NCI-H1930 (cell line): ENCODE measurements around the gene RIMBP2.

Experiments
- DNase-seq, 2 experiments: peaks; one replicate each; lab custom pipeline; 2025; lab: John Stamatoyannopoulos, UW

The RIMBP2 gene

GRCh38 chr12:130366159-130366558 lies 349.9 kb downstream of the RIMBP2 start:
- DNase-seq = no peak

GRCh38 chr12:130364578-130364977 lies 351.5 kb downstream of the RIMBP2 start:
- no peak for DNase-seq

- no peak for DNase-seq
These were observed 354.0 kb downstream of the RIMBP2 start for GRCh38 chr12:130362060-130362459.

GRCh38 chr12:130357729-130358330 lies 358.3 kb downstream of the RIMBP2 start:
- no peak for DNase-seq

GRCh38 chr12:130357241-130357640 lies 358.9 kb downstream of the RIMBP2 start:
- no peak for DNase-seq

- DNase-seq = no peak
These were observed 359.9 kb downstream of the RIMBP2 start for GRCh38 chr12:130356222-130356621.

- DNase-seq = no peak
These were observed 361.7 kb downstream of the RIMBP2 start for GRCh38 chr12:130354407-130354806.

GRCh38 chr12:130353081-130353480 lies 363.0 kb downstream of the RIMBP2 start:
- DNase-seq = no peak

- DNase-seq = no peak
These were observed 364.8 kb downstream of the RIMBP2 start for GRCh38 chr12:130351326-130351725.

GRCh38 chr12:130350715-130351114 lies 365.4 kb downstream of the RIMBP2 start:
- no peak for DNase-seq

- no peak for DNase-seq
These were observed 368.5 kb downstream of the RIMBP2 start for GRCh38 chr12:130347588-130347987.
